Metanephros (tissue), 2 donors: ENCODE results near the gene ERLEC1. TPM values are rescaled to one million over a fixed set of nuclear protein-coding genes. Genes with fewer than 3 reads are reported as not detected.

Experiments
- small RNA-seq: library from RNA; depleted of rRNA; stranded (forward); fragments of <200 nt; gene quantifications from one replicate; pipeline ENCODE3, GENCODE V24; 2014; ENCODE audit warnings: low replicate concordance
- total RNA-seq: library from RNA; depleted of rRNA; stranded (reverse); fragments of >200 nt; gene quantifications from one replicate; pipeline ENCODE4 v1.2.3, GENCODE V29; 2014

The ERLEC1 gene, protein sequence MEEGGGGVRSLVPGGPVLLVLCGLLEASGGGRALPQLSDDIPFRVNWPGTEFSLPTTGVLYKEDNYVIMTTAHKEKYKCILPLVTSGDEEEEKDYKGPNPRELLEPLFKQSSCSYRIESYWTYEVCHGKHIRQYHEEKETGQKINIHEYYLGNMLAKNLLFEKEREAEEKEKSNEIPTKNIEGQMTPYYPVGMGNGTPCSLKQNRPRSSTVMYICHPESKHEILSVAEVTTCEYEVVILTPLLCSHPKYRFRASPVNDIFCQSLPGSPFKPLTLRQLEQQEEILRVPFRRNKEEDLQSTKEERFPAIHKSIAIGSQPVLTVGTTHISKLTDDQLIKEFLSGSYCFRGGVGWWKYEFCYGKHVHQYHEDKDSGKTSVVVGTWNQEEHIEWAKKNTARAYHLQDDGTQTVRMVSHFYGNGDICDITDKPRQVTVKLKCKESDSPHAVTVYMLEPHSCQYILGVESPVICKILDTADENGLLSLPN
- total RNA-seq, result 43.1 TPM

GRCh38 chr2:53786705-53787613 lies at the start of gene ERLEC1, which contains the start of gene ASB3:
ERLEC1 (plus strand) TSS chr2:53787044; CDS start chr2:53787211, 167 bp downstream.
ASB3 (minus strand) TSS chr2:53786953; CDS start chr2:53765572, 21,381 bp downstream.

GRCh38 chr2:53767405-53768241 lies 19.2 kb upstream of the ERLEC1 start, which contains the start of gene CHAC2:
CHAC2 (plus strand) TSS chr2:53767804; CDS start chr2:53767887, 83 bp downstream.

DNA sequence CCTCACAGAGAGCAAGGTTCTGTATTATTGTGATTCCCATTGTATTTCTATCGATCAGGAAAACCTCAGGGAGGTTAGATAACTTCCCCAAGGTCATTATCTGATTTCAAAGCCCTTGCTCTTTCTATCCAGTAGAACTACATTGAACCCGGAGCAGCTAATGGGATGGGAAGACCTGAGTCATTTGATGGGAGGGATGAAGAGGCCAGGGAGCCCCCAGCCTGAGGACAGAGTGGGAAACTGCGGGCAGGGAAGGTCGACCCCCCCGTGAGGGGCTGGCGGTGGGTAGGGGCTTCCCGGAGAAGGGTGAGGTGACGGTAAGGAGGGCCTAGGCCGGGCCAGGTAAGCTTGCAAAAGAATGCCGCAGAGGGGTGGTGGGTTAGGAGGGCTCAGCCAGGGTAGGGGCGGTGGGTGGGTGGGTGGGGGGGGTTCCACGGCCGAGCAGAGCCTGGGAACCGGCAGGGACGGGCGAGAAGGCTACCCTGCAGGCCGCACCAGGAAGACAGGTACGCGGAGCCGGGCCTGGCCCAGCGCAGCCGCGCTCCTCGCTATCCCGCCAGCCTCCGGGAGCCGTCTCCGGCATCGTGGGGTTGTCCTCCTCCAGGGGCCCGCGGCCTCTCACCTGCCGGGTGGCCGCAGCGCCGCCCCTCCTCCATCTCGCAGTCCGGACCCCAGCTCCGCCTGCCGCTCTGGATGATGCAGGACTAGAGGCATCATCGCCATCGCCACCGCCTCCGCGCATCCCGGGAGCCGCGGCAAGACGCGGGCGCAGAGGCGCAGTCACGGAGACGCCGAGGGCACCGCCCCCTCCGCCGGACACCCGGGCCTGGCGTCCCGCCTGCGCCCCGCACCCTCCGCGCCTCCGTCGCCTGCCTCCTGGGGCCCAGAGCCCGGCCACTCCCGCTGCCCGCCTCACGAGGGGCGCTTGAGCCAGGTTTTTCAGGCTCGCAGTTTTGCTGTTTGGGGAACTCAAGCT lies 72.7 kb downstream of the ERLEC1 start, which contains the start of gene GPR75:
TSS of gene GPR75 (minus strand) at position 762 of the 976 bp plus-strand sequence. CDS start 5,211 bp downstream, outside the sequence.

Small RNA genes lying within 50 kb of the gene (small RNA-seq; reads per million reads assigned to genes)
- gene MIR3682, result not detected

Other genes with a start within 250 kb of the ERLEC1 start
- gene CHAC2, start 19.2 kb upstream of the ERLEC1 start, total RNA-seq, result 3.4 TPM
- 42.6 TPM for gene ASB3, start 91 bp upstream of the ERLEC1 start, total RNA-seq
- 1.6 TPM for gene GPR75, start 72.9 kb downstream of the ERLEC1 start, total RNA-seq
- 48.3 TPM for gene PSME4, start 183.9 kb downstream of the ERLEC1 start, total RNA-seq